ENCODE results near the gene LENG1.

Gene LENG1

DNA sequence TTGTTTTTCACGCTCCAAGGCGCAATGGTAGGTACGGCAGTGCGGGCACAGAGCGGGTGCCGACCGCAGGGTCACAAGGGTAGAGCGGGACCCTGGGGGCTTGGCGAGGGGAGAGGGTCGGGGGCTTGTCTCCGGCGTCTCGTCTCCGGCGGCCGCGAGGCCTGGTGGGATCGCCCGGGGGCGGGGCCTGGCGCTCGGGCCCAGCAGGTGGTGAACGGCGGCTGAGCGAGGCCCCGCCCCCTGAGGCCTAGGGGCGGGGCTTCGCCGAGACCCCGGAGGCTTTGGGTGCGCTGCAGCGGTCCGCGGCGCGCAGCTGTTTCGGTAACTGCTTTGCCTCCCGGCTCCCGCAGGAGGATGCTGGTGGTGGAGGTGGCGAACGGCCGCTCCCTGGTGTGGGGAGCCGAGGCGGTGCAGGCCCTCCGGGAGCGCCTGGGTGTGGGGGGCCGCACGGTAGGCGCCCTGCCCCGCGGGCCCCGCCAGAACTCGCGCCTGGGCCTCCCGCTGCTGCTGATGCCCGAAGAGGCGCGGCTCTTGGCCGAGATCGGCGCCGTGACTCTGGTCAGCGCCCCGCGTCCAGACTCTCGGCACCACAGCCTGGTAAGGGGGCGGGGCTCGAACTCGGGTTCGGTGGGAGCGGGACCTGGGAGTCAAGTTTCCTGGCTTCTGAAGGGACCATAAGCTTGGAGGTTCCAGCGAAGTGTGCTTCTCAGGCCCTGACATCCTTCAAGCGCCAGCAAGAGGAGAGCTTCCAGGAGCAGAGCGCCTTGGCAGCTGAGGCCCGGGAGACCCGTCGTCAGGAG is 31.7 kb upstream of the LENG1 start, which contains the start of gene TSEN34:
Gene TSEN34 (plus strand): TSS at position 298 of the 800 bp plus-strand sequence. CDS start 57 bp downstream, at position 355.
- H3K36me3 ChIP-seq (ENCODE audit: insufficient read depth, low read length) = peaks cover 10% of the 10 kb centered on the region; the same call in 1 of the 2 replicates
- H3K4me3 ChIP-seq (ENCODE audit: low read length, poor library complexity, severe bottlenecking) = peak within 1 kb of the TSS; percentile 89
- H3K4me2 ChIP-seq (ENCODE audit: low read depth, low read length, poor library complexity, severe bottlenecking) = peak within 1 kb of the TSS; percentile 82
- H3K9me2 ChIP-seq (replicated peaks; ENCODE audit: low read depth, low read length) = no peaks in the 10 kb centered on the region
- peaks cover 46% of the 10 kb centered on the region for H3K79me2 ChIP-seq (ENCODE audit: insufficient read depth, low read length)
- H2AFZ ChIP-seq (ENCODE audit: low read length) = peak within 1 kb of the TSS; percentile 97
- no peaks in the 10 kb centered on the region for H3F3A ChIP-seq (ENCODE audit: low read depth)
- no peaks in the 10 kb centered on the region for H3K27me3 ChIP-seq (ENCODE audit: insufficient read depth, low read length, poor library complexity, severe bottlenecking)
- H3K4me1 ChIP-seq (ENCODE audit: insufficient read depth, low read length, poor library complexity, severe bottlenecking) = peaks cover 26% of the 10 kb centered on the region
- peak within 1 kb of the TSS; percentile 93 for H3K9ac ChIP-seq (ENCODE audit: low read depth, low read length, poor library complexity, severe bottlenecking)
- peaks cover 26% of the 10 kb centered on the region for H4K20me1 ChIP-seq (ENCODE audit: insufficient read depth, low read length, poor library complexity, severe bottlenecking)
- H3K9me3 ChIP-seq (ENCODE audit: insufficient read depth, low read depth, low read length) = no peaks in the 10 kb centered on the region
- TF ChIP-seq, protein P1, sequence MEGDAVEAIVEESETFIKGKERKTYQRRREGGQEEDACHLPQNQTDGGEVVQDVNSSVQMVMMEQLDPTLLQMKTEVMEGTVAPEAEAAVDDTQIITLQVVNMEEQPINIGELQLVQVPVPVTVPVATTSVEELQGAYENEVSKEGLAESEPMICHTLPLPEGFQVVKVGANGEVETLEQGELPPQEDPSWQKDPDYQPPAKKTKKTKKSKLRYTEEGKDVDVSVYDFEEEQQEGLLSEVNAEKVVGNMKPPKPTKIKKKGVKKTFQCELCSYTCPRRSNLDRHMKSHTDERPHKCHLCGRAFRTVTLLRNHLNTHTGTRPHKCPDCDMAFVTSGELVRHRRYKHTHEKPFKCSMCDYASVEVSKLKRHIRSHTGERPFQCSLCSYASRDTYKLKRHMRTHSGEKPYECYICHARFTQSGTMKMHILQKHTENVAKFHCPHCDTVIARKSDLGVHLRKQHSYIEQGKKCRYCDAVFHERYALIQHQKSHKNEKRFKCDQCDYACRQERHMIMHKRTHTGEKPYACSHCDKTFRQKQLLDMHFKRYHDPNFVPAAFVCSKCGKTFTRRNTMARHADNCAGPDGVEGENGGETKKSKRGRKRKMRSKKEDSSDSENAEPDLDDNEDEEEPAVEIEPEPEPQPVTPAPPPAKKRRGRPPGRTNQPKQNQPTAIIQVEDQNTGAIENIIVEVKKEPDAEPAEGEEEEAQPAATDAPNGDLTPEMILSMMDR (conservative IDR thresholded peaks at IDR 0.05; ENCODE audit: low read length) = no peak
- no peak for TF ChIP-seq EZH2phosphoT487 (IDR thresholded peaks at IDR 0.05; ENCODE audit: borderline replicate concordance)

DNA sequence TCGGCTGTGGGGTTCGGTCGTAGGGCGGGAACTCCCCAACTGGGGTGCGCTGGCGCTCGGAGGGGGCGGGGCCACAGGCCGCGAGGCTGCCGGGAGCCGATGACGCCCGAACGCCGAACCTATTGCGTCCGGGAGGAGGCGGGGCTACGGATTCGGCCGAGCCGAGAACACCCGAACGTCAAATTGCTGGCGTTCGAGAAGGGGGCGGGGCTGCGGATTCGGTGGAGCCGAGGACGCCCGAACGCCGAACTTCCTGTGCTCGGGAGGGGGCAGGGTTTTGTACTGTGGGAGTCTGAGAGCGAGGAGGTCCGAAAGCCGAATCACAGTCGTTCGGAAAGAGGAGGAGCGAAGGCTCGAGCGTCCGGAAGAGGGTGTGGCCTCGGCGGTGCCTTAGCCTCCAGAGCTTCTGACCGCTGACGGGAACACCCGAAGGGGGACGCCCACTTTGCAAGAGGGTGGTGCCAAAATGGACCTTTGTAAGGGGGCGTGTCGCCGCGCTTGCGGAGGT is 31.0 kb upstream of the LENG1 start:
- H3K36me3 ChIP-seq (ENCODE audit: insufficient read depth, low read length) = peaks cover 10% of the 10 kb centered on the region; the same call in 1 of the 2 replicates

GRCh38 chr19:54189735-54190502 is 30.4 kb upstream of the LENG1 start:
- H3F3A ChIP-seq (ENCODE audit: low read depth) = no peaks in the 10 kb centered on the region
- no peaks in the 10 kb centered on the region for H3K9me2 ChIP-seq (replicated peaks; ENCODE audit: low read depth, low read length)
- H3K27me3 ChIP-seq (ENCODE audit: insufficient read depth, low read length, poor library complexity, severe bottlenecking) = no peaks in the 10 kb centered on the region
- H3K36me3 ChIP-seq (ENCODE audit: insufficient read depth, low read length) = peaks cover 10% of the 10 kb centered on the region; the same call in 1 of the 2 replicates
- peak overlapping the region; percentile 56 for H3K4me2 ChIP-seq (ENCODE audit: low read depth, low read length, poor library complexity, severe bottlenecking)
- peak overlapping the region; percentile 89 for H3K4me3 ChIP-seq (ENCODE audit: low read length, poor library complexity, severe bottlenecking)
- peaks cover 48% of the 10 kb centered on the region for H3K79me2 ChIP-seq (ENCODE audit: insufficient read depth, low read length)
- peaks cover 26% of the 10 kb centered on the region for H4K20me1 ChIP-seq (ENCODE audit: insufficient read depth, low read length, poor library complexity, severe bottlenecking)
- H3K9ac ChIP-seq (ENCODE audit: low read depth, low read length, poor library complexity, severe bottlenecking) = peak overlapping the region; percentile 95
- H2AFZ ChIP-seq (ENCODE audit: low read length) = peak overlapping the region; percentile 80
- TF ChIP-seq, protein P1 (conservative IDR thresholded peaks at IDR 0.05; ENCODE audit: low read length) = no peak
- TF ChIP-seq EZH2phosphoT487 (IDR thresholded peaks at IDR 0.05; ENCODE audit: borderline replicate concordance) = no peak
- peaks cover 26% of the 10 kb centered on the region for H3K4me1 ChIP-seq (ENCODE audit: insufficient read depth, low read length, poor library complexity, severe bottlenecking)
- H3K9me3 ChIP-seq (ENCODE audit: insufficient read depth, low read depth, low read length) = no peaks in the 10 kb centered on the region

More for the DNA sequence above, 31.0 kb upstream of the LENG1 start:
- no peak for TF ChIP-seq EZH2phosphoT487 (IDR thresholded peaks at IDR 0.05; ENCODE audit: borderline replicate concordance)
- TF ChIP-seq, protein P1 (conservative IDR thresholded peaks at IDR 0.05; ENCODE audit: low read length) = no peak
- Histone ChIP-seq H3K9me2 (replicated peaks; ENCODE audit: low read depth, low read length) (no peaks in the 10 kb centered on the region), H3K4me3 (ENCODE audit: low read length, poor library complexity, severe bottlenecking) (peak overlapping the region; percentile 89), H3K79me2 (ENCODE audit: insufficient read depth, low read length) (peaks cover 48% of the 10 kb centered on the region), H2AFZ (ENCODE audit: low read length) (peak overlapping the region; percentile 97), H3K4me2 (ENCODE audit: low read depth, low read length, poor library complexity, severe bottlenecking) (peak overlapping the region; percentile 82), H3K9ac (ENCODE audit: low read depth, low read length, poor library complexity, severe bottlenecking) (peak overlapping the region; percentile 93), H3K4me1 (ENCODE audit: insufficient read depth, low read length, poor library complexity, severe bottlenecking) (peaks cover 26% of the 10 kb centered on the region), H3F3A (ENCODE audit: low read depth) (no peaks in the 10 kb centered on the region), H4K20me1 (ENCODE audit: insufficient read depth, low read length, poor library complexity, severe bottlenecking) (peaks cover 26% of the 10 kb centered on the region), H3K27me3 (ENCODE audit: insufficient read depth, low read length, poor library complexity, severe bottlenecking) (no peaks in the 10 kb centered on the region), H3K9me3 (ENCODE audit: insufficient read depth, low read depth, low read length) (no peaks in the 10 kb centered on the region)
